GM20000 (cell line): ENCODE results near the gene SLC9A4.

Experiments
- DNase-seq: peaks from one replicate; pipeline ENCODE4 v3.0.0; 2012; ENCODE audit warnings: low spot score
- CTCF ChIP-seq: IDR thresholded peaks from 2 replicates; pipeline ENCODE4 v1.5.1; 2012; ENCODE audit warnings: mild to moderate bottlenecking, control low read depth; ENCODE audit errors: extremely low read depth, missing control alignments

The SLC9A4 gene

GRCh38 chr2:102453501-102453900 is 19.5 kb upstream of the SLC9A4 start:
- no peak for TF ChIP-seq CTCF
- DNase-seq: no peak

GRCh38 chr2:102455061-102455670 is 17.9 kb upstream of the SLC9A4 start:
- no peak for TF ChIP-seq CTCF
- no peak for DNase-seq

- TF ChIP-seq CTCF: no peak
- no peak for DNase-seq
Measured at GRCh38 chr2:102460467-102460866, 12.6 kb upstream of the SLC9A4 start.

GRCh38 chr2:102461188-102461587 is 11.8 kb upstream of the SLC9A4 start:
- no peak for DNase-seq
- TF ChIP-seq CTCF: no peak

GRCh38 chr2:102463160-102463559 is 9.9 kb upstream of the SLC9A4 start:
- DNase-seq: no peak
- TF ChIP-seq CTCF: no peak

GRCh38 chr2:102470168-102470567 is 2.9 kb upstream of the SLC9A4 start:
- TF ChIP-seq CTCF: no peak
- DNase-seq: no peak

- DNase-seq: no peak
- TF ChIP-seq CTCF: no peak
Measured at GRCh38 chr2:102473631-102474030, 605 bp downstream of the SLC9A4 start.
